ENCODE results near the gene TMEM121.

DNA sequence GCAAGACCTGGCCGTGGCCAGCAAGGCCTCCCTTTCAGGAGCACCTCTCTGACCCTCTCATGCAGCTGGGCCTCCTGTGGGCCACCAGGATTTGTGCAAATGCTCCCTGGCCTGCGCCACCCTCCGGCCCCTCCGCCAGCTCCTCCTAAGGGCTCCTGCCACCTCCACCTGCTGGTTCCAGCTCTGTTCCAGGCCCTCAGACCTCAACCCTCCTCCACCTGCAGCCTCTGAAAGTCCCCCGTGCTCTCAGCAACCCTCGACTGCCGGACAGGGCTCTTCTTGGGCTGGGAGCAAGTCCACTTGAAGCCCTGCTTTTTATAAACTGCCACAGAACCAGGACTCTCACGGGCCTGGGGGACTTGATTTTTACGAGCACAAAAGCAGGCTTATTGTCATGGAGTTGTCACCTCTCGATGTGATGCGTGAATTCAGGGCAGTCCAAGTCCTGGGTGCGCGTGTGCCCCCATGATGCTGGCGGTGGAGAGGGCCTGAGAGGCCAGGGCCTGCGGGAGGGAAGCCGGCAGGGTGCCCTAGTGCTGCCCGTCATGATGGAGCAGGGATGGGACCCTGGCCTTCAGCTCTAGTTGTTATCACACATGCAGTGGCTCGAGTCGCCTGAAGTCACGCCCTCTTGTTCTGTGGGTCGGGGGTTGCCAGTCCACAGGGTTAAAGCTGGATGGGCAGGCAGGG, 26.2 kb upstream of the TMEM121 start:
- no peak for TF ChIP-seq GATA3 (IDR thresholded peaks at IDR 0.05; ENCODE audit: low read depth, low read length)
- TF ChIP-seq GATA2 (IDR thresholded peaks at IDR 0.05; ENCODE audit: low read depth, low read length), result no peak
